Thyroid gland (tissue), 4 donors: ENCODE measurements around the gene FOXO6. TPM values are rescaled to one million over a fixed set of nuclear protein-coding genes. Genes with fewer than 3 reads are reported as not detected.

Source experiments
- DNase-seq, 2 donors: peaks; one replicate each; pipeline ENCODE4 v3.0.0-alpha.2; 2019
- H3K27ac ChIP-seq, 3 donors: fragments of 200-600 bp; sonication (generic); 1 replicate in 2 of 3; 2 replicates in 1 of 3; pipeline ENCODE4 v1.5.1; 2016 to 2019; ENCODE audit warnings: mild to moderate bottlenecking in 1 of 3, moderate library complexity in 1 of 3
- H3K27me3 ChIP-seq: fragments of 200-600 bp; sonication (generic); one replicate; pipeline ENCODE4 v1.5.1; 2019
- H3K36me3 ChIP-seq, 2 donors: fragments of 200-600 bp; sonication (generic); one replicate each; pipeline ENCODE4 v1.5.1; 2016 to 2019
- H3K4me1 ChIP-seq, 2 donors: fragments of 200-600 bp; sonication (generic); one replicate each; pipeline ENCODE4 v1.5.1; 2017 to 2019
- H3K4me3 ChIP-seq, 3 donors: fragments of 200-600 bp; sonication (generic); replicated peaks in 1 of 3; 1 replicate in 2 of 3; 2 replicates in 1 of 3; pipeline ENCODE4 v1.5.1; 2016; ENCODE audit warnings: mild to moderate bottlenecking in 1 of 3
- H3K9me3 ChIP-seq: fragments of 200-600 bp; sonication (generic); one replicate; pipeline ENCODE4 v1.5.1; 2017
- POLR2A ChIP-seq, 2 donors: fragments of 450-650 bp; IDR thresholded peaks; one replicate each; pipeline ENCODE4 v1.6.1; 2017; ENCODE audit warnings: antibody characterized with exemption in 2 of 2, mild to moderate bottlenecking in 2 of 2, moderate library complexity in 1 of 2
- WGBS, 2 donors: methylation state at CpG; one replicate each; pipeline ENCODE4 v1.1.5; 2017; 5-methylcytosine and 5-hydroxymethylcytosine counted together
- intact Hi-C: fragments of 100-400 bp; cut with DNase I; formaldehyde crosslinking; loops from one replicate; pipeline ENCODE4 v1.15.1; 2023
- total RNA-seq, 4 donors: library from RNA; depleted of rRNA; stranded (reverse); fragments of >200 nt; gene quantifications; one replicate each; pipeline ENCODE4 v1.2.3, GENCODE V29; 2016
- TF ChIP-seq, protein P1 (sequence below), 6 experiments: fragments of 200-600 bp in 3 of 6; fragments of 450-650 bp in 3 of 6; sonication (generic) in 3 of 6; IDR thresholded peaks; one replicate each; pipeline ENCODE4 v1.5.1; 2016 to 2019; ENCODE audit warnings: antibody characterized with exemption in 6 of 6, mild to moderate bottlenecking in 2 of 6, inconsistent platforms in 1 of 6, moderate library complexity in 1 of 6

FOXO6 gene
- total RNA-seq, 4 donors from 2014 or later = 1.1 to 4.2 (median 2.6) TPM

DNA sequence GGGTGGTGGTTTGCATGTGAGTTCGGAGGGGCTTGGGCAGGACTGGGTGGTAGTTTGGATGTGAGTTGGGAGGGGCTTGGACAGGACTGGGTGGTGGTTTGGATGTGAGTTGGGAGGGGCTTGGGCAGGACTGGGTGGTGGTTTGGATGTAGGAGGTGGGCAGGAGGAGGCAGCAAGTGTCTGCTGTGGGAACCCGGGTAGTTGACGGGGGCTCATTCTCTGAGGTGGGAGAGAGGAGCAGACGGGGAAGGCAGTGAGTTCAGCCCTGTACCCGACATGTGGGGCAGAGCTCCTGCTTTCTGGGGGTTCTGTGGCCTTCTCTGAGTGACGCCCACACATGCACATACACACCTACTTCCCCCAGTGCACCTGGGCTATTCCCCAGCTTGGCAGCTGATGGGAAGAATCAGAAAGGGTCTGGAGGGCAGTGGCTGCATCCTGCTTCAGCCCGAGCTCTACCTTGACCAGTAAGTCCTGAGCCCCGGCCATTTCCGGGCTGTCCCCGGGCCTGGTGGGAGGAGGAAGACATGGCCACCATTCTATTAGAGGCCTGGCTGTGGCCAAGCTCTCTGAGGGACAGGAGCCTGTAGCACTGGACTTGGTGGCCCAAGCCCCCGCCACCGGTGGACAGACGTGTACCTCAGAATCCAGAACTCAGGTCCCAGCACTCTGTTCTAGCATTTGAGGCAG, 65.1 kb downstream of the FOXO6 start:
- intact Hi-C loops = no loop called here
- no peak for DNase-seq

DNA sequence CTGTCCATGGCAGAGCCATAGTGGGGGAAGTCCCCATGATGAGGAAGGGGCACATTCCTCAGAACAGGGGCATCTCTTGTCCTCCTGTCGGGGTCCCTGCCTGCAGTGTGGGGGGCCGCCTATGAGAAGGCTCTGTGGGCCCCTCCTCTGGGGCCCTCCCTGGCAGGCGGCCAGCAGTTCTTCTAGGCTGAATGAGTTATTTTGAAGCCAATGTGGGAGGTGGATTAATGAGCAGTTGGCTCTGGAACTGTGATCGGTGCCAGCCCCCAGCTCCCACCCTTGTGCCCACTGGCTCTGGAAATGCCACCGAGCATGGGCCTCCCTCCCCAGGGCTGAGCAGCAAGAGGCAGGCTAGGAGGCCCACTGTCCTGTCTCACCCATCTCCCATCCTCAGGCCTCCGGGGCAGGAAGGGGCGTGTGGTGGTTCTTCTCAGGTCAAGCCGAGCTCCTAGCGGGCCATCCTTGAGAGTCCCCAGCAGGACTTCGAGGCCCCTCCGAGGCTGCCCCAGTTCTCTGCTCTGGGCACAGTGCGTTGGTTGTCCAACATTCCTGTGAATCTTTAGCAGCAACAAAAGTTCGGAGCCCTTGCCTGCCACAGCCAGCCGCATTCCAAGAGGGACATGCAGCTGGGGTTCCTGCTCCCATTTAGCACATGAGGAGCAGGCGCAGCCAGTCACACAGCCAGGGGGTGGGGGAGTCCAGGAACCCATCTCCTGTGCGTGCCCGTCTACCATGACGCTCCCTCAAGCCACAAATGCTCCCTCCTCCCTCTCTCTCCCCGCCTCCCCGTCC, 66.1 kb downstream of the FOXO6 start:
- H3K36me3 ChIP-seq = no peaks in the 10 kb centered on the region
- DNase-seq = no peak
- H3K4me1 ChIP-seq = peaks cover 4 to 10% of the 10 kb centered on the region in 2 donors
- H3K9me3 ChIP-seq = no peaks in the 10 kb centered on the region
- H3K4me3 ChIP-seq = no peak overlapping the region
- H3K27me3 ChIP-seq = no peaks in the 10 kb centered on the region
- TF ChIP-seq, protein P1, sequence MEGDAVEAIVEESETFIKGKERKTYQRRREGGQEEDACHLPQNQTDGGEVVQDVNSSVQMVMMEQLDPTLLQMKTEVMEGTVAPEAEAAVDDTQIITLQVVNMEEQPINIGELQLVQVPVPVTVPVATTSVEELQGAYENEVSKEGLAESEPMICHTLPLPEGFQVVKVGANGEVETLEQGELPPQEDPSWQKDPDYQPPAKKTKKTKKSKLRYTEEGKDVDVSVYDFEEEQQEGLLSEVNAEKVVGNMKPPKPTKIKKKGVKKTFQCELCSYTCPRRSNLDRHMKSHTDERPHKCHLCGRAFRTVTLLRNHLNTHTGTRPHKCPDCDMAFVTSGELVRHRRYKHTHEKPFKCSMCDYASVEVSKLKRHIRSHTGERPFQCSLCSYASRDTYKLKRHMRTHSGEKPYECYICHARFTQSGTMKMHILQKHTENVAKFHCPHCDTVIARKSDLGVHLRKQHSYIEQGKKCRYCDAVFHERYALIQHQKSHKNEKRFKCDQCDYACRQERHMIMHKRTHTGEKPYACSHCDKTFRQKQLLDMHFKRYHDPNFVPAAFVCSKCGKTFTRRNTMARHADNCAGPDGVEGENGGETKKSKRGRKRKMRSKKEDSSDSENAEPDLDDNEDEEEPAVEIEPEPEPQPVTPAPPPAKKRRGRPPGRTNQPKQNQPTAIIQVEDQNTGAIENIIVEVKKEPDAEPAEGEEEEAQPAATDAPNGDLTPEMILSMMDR (IDR thresholded peaks at IDR 0.05) = no peak
- no peak for TF ChIP-seq POLR2A (IDR thresholded peaks at IDR 0.05)
- WGBS, 2 donors = 67 to 69% methylated on average over 16 to 19 of the region's 20 CpGs
- intact Hi-C loops = no loop called here
- no peak overlapping the region for H3K27ac ChIP-seq

More for the DNA sequence above, 65.1 kb downstream of the FOXO6 start:
- H3K27ac ChIP-seq = no peak overlapping the region
- peaks cover 0 to 4% of the 10 kb centered on the region in 2 donors for H3K4me1 ChIP-seq
- no peak for TF ChIP-seq POLR2A (IDR thresholded peaks at IDR 0.05)
- TF ChIP-seq, protein P1 (IDR thresholded peaks at IDR 0.05) = no peak
- H3K9me3 ChIP-seq = no peaks in the 10 kb centered on the region
- H3K4me3 ChIP-seq = no peak overlapping the region
- H3K36me3 ChIP-seq = no peaks in the 10 kb centered on the region
- H3K27me3 ChIP-seq = no peaks in the 10 kb centered on the region
- WGBS, 2 donors = 86 to 91% methylated on average over 12 to 13 of the region's 13 CpGs

DNA sequence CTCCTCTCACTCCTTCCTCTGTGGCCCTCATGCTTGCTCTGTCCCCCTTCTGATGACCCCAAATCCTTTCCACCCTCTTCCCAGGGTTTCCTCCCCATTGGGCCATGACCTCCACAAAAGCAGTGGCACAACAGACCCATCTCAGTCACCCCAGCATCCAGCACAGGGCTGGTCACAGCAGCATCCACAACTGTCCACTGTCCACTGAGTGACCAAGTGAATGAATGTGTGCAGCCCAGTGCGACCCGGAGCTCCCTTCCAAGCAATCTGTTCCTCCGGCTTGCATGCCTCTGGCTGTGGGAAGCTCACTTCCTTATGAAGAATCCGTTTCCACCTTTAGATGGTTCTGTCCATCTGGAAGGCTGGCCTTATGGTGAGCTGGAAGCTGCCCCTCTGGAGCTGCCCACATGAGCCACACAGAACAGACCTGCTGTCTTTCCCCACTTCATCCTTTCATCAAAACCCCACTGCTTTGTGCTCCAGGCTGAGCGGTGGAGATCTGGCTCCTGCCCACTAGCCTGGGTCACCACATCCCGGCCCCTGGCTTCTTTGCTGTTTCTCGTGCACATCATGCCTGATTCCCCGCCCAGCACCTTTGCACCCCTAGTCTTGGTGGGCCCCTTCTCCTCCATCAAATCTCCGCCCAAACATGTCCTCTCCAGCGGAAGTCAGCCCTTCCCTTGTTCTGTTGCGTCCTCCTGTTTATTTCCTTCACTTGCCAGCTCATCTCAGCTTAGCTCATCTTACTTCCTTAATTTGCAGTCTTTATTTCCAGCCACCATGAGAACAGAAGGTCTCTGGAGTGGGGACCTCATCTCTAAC, 66.9 kb downstream of the FOXO6 start:
- H3K27ac ChIP-seq = no peak overlapping the region
- no peak for DNase-seq
- H3K4me1 ChIP-seq = peaks cover 12 to 18% of the 10 kb centered on the region in 2 donors
- H3K4me3 ChIP-seq = no peak overlapping the region
- 92 to 96% methylated on average over 11 of the region's 11 CpGs for WGBS, 2 donors
- no peaks in the 10 kb centered on the region for H3K9me3 ChIP-seq
- no peaks in the 10 kb centered on the region for H3K27me3 ChIP-seq
- intact Hi-C loops = no loop called here
- H3K36me3 ChIP-seq = no peaks in the 10 kb centered on the region
- no peak for TF ChIP-seq POLR2A (IDR thresholded peaks at IDR 0.05)
- TF ChIP-seq, protein P1 (IDR thresholded peaks at IDR 0.05) = no peak

DNA sequence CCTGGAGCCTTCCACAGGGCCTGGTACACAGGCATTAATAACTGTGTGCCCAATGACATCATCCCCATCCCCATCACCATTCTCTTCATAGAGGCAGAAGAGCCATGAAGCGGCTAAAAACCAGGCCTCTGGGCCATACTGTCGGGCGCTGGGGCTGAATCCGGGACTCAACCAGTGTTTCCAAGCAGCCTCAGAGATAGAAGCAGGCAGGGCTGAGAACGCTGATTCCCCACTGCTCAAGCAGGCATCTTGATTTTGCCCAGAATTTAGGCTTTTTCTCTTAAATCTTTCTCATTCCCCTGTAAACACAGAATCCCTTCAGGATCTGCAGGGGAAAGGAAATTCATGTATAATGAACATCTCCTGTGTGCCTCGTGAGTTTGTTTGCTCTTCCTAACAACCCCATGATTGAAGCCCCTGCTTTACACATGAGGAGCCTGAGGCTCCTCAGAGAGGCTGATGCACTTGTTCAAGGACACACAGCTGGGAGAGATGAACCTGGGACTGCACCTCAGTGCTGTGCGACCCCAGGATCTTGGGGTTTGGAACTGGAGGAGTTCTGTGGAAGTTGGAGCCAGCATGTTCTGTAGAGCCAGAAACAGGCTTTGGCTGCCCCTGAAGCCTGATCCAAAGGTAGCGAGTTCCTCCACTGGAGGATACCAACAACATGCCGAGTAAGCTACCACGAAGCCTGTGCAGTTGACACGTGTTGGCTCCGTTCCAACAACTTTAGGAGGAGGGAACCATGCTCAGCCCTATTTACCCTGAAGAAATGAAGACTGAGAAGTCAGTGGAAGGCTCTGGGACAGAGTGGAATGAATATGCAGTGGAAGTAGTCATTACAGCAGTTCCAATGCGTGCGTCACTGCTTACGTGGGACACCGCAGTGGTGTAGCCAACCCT, 67.8 kb downstream of the FOXO6 start:
- intact Hi-C loops = no loop called here
- Histone ChIP-seq H3K4me1 (peaks cover 15 to 19% of the 10 kb centered on the region in 2 donors), H3K27me3 (no peaks in the 10 kb centered on the region), H3K36me3 (no peaks in the 10 kb centered on the region), H3K4me3 (no peak overlapping the region), H3K9me3 (no peaks in the 10 kb centered on the region), H3K27ac (no peak overlapping the region)
- 85 to 86% methylated on average over 16 of the region's 16 CpGs for WGBS, 2 donors
- no peak for DNase-seq
- TF ChIP-seq POLR2A (IDR thresholded peaks at IDR 0.05) = no peak
- TF ChIP-seq, protein P1 (IDR thresholded peaks at IDR 0.05) = no peak
